Skeletal muscle cell (primary cell): Measurements from ENCODE around the gene SEMA3F.

ENCODE experiments used
- DNase-seq: peaks from one replicate; pipeline ENCODE4 v3.0.0-alpha.2; 2010; ENCODE audit warnings: low read depth
- H3K4me3 ChIP-seq: 2 replicates; pipeline ENCODE4 v1.5.1; 2011; ENCODE audit warnings: low read depth, mild to moderate bottlenecking, control low read depth, low read length, moderate library complexity

The SEMA3F gene

DNA sequence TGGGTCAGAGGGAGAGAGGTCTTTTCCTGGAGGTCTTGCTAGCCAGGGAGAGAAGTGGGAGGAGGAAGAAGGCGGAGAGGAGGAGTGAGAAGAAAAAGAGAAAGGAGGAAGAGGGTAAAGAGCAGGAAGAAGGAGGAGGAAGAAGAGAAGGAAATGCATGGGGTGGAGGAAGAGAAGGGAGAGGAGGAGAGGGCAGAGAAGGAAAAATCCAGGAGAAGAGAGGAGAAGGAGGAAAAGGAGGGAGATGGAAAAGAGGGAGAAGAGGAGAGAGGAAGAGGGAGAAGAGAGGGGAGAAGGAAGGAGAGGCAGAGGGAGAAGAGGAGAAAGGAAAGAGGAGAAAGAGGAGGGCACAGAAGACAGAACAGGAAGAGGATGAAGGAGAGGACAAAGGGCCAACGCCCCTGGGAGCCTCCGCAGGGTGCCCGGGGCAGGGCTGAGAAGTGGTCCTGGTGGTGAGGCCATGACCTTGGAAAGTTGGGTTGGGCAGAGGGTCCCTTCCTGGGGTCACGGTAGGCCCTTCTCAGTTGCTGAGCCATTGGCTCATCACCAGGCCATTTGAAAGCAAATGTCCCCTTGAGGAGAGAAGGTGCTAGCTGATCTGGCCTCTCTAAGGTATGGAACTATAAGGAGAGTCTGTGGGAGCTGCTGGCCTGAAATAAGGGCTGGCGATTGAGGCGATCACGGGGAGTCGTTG is 1.2 kb upstream of the SEMA3F start:
- no peak overlapping the region for H3K4me3 ChIP-seq
- DNase-seq, result no peak

DNA sequence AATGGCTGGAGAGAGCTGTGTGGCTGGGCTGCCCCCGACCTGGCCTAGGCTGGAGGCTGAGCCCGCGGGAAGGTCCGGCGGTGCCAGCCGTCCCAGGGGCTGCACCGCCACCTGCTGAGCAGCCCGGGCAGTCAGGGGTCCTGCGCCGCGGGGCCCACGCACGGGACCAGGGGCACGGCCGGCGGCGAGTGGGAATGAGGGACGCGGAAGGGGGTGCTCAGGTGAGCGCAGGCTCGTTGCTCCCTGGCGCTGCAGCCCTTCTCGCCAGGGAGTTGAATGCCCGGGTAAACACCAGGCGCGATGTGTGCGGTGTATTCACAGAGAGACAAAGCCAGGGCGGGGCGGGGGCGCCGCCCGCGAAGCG is 666 bp upstream of the SEMA3F start:
- H3K4me3 ChIP-seq, result peak overlapping the region; percentile 33
- DNase-seq, result no peak

DNA sequence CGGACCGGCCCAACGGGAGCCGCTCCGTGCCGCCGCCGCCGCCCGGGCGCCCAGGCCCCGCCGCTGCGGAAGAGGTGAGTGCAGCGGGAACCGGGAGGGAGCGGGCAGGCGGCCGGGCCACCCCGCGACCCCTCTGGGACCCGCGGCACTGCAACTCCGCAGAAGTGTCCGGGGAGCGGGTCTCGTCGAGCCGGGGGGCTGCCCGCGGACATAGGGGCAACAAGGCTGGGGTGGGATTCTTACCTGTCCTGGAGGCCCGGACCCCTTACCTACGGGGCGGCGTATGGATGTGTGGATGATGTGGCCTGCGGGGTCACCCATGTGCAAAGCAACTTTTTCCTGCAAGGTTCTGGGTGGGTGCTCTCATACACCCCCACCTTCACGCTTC is 361 bp downstream of the SEMA3F start:
- no peak for DNase-seq
- H3K4me3 ChIP-seq, result peak overlapping the region; percentile 49

DNA sequence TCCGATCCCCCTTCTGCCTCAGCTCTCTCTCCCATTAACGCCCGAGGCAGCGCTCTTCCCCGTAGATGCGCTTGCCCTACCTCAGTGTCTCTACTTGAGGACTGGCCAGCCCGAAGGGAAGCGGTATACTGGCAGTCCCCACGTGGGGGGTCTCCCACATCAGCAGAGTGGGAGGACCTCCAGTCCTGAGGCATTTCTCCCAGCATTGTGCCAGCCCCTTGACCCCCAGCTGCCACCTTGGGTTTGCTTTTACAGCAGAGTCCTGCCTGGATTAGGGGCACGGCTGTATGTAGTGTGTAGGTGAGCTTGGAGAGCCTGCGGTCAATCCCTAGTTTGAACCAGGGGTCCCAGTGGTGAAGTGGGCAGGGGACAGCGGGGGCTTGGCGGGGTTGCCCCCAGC is 767 bp downstream of the SEMA3F start:
- DNase-seq, result no peak
- H3K4me3 ChIP-seq, result peak overlapping the region; percentile 49

DNA sequence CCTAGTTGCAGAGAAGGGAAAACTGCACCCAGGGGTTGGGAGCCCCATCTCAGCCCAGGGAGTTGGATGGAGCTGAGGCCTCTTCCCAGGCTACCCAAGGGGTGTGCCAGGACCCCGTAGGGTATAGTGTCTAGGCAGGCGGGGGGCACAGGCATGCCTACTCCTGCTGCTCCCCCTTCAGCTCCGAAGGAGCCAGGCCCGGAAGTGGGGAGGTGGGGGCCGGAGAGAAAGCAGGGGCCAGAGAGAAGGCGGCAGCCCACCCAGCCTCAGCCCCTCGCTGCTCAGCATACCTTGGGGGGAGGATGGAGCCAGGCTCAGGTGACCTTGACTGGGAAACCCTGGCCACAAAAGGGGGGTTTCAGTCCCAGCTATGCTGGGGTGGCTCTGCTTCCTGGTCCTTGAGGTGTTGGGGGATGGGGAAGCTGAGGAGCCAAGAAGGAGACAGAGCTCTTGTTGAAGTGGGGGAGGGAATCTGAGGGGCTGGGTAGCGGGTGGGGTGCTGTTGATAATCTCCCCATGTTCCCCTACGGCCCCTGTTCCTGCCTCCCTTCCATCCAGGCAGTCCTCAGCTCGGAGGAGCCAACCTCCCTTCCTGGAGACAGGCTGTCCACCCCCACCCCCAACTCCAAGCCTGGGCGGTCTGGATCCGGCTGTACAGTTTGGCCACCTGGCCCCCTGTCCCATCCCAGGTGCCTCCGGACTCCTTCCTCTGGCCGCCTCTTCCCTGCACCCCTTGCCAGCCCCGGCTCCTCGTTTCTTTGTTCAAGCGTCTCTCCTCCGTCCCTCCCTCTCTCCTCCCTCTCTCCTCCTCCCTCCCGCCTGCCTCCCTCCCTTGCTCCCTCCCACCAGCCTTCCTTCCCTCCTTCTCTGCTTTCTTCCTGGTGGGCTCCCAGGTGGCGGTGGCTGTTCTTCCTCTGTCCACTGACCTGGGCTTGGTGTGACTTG is 1.7 kb downstream of the SEMA3F start:
- no peak for DNase-seq
- peak overlapping the region; percentile 49 for H3K4me3 ChIP-seq

DNA sequence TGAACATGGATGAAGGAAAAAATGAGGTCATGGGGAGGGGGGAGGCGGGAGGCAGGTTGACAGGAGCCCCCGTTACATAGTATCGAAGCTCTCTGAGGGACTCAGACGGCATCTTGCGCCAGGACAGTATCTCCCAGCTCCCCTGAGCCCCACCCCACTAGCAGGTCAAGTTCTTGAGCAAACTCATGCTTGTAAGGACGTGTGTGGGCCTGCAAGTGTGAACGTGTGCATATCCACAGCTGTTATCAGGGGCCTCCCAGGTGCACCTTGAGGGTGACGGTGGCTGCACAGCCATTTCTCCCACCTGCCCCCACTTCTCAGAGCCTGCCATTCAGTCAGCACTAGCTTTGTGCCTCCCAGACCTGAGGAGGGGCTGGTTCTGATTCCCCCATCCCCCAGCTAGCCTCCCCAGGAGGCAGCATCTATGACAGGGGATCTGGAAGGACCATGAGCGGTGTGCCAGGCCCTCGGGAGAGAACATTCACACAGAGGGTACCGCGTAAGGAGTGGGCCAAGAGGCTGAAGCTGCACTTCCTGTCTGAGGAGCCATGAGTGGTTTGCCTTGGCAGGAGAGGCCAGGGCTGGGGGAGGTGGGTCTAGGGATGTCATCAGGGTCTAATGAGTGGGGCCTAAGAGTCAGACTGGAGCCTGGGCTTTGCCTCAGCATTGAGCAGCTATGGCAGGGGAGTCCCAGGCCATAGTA is 2.9 kb downstream of the SEMA3F start:
- H3K4me3 ChIP-seq, result no peak overlapping the region
- DNase-seq, result no peak

DNA sequence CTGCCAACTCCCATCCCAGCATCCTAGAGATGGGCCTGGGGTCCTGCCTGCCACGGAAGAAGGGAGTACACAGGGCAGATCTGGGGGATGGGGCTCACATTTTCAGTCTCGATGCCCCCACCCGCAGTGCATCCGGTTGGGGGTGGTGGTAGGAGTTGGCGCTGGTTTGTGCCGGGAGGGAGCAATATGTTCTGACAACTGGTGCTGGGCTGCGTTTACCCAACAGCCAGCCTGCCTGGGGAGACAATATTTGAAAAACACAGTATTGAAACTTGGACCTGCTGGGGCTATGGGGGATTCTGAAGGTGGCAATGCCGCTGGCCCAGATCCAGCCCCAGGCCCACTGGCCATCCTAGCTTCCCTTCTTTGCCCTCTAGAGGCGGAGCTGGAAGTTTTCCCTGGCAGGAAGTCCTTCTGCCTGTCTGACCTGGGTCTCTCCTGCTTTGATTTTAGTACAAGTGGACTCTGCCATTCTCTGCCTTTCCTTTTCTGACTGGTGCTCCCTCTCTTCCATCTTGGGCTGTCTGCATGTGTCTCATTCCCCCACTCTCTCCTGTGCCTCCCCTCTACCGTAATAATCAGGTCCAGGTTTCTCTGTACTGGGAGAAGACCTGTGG is 3.5 kb downstream of the SEMA3F start:
- no peak overlapping the region for H3K4me3 ChIP-seq
- no peak for DNase-seq

DNA sequence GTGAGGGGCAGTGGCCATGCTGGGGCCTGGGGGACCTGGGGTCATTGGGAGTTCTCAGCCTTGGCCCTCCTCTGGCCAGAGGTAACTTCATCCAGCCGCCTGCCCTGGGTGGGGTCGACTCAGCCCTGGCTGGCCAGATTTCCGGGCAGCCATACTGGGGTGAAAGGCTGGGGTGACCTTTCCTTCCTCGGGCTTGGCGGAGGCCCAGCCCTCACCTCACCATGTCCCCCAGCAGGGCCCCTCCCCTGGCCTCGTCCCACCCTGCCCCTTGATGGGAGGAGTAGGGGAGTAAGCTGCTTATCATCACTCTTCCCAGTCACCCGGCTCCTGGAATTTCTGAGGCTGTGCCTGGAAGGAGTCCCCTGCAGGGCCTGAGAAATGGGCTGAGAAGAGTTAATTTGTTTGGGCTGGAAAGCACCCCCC is 5.4 kb downstream of the SEMA3F start:
- H3K4me3 ChIP-seq, result no peak overlapping the region

DNA sequence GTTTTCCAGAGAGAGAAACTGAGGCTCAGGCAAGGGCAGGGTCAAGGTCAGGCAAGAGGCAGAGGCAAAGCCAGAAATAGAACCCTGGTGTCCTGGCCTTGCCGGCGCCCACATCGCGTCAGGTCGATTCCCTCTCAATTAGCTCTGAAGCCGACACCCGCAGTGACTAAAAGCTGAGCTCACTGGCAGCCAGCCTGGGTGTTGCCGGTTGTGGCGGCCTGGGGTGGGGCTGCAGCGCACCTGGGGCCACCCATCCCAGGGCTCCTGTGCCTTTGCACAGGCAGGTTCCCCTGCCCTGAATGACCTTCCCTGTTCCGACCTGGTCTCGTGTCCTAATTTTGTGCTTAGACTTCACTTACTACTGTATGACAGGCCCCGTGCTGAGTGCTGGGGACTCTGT is 6.2 kb downstream of the SEMA3F start:
- H3K4me3 ChIP-seq, result no peak overlapping the region
- no peak for DNase-seq

More for the DNA sequence above, 5.4 kb downstream of the SEMA3F start:
- DNase-seq, result no peak

DNA sequence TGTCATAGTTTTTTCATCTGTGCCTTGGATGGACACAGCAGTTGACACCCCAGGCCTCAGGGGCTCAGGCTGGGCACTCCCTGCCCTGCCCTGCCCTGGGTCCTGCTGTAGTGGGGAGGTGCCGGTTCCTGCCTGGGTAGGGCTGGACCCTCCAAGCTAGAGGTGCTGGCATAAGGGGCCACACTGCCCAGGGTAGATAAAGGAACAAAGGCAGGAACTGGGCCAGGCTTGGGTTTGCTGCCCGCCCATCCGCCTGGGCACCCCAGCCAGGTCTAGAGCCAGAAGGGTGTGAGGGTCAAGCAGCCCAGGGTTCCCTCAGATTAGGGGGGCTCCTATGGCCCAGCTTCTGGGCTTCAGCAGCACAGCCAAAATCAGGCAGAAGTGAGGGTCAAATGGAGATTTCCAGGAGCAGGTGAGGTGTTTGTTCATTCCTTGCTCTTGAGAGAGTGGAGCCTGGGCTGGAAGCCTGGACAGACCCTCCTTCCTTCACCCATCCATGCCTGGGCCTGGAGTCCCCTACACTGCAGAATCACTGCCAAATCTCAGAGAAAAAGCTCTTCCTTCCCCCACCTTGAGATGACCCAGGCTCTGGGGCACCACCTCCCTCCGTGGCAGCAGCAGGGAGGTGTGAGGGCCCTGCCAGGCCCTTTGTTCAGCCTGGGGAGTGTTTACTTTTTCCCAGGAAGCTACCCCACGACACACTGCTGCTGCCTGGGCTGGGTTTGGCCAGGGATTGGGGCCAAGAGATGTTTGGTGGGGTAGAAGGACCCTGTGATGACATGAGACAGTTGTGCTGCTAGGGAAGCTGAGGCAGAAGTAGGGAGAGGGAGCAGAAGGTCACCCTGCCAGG is 7.1 kb downstream of the SEMA3F start:
- H3K4me3 ChIP-seq, result no peak overlapping the region

DNA sequence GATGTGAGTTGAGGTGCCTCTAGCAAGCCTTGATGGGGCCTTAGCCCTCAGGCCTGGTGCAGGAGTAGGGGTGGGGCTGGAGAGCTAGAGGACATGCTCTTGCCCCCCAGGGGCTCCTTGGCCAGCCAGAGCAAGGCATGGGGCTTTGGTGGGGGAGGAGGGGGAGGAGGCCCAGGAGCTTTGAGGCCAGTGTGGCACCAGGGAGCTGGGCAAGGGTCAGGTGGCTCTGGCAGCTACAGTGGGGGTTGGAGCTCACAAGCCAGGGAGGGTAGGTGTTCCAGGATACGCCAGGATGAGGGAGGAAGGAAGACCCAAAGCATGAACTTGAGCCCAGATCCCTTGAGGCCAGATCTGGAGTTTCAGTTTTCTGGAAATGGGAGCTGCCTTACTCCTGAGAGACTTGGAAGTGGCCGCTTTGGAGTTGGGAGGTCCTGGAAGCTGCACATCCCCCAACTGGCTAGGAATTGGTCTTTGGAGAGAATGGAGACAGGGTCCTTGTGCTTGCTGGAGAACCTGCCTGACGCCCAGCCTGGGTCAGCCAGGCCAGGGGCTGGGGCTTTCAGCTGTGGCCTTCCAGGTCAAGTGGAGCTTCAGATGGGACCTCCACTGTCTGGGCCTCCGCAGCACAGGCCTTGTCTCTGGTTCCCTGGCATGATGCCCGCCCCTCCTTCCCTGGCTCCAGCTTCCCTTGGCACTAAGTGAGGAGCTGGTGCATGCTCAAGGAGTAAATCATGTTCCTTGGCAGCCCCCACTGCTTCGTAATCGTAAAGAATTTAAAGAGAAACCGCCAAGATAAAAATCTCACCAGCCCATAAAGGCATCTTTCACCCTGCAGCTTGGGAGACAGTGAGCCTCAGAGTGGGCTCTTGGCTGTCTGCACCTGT is 8.7 kb downstream of the SEMA3F start:
- peak; percentile 69 for DNase-seq

More for the DNA sequence above, 7.1 kb downstream of the SEMA3F start:
- DNase-seq, result no peak

DNA sequence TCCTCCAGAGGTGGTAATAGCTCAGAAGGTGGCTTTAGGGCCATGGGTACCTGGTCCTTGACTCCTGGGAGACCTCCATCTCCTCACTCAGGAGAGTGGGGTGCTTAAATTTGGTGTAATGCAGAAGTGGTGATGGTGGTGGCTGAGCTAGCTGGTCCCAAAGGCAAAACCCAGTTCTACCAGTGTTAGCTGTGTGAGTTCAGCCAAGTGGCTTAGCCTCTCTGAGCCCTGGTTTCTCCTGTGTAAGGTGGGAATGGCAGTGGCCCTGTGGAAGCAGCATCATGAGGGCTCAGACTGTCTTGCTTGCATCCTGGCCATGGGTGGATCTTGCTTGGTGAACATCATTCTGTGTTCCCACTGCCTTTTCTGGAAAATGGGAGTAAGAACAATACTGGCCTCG is 9.4 kb downstream of the SEMA3F start:
- DNase-seq, result no peak
- H3K4me3 ChIP-seq, result no peak overlapping the region

More for the DNA sequence above, 8.7 kb downstream of the SEMA3F start:
- H3K4me3 ChIP-seq, result no peak overlapping the region

DNA sequence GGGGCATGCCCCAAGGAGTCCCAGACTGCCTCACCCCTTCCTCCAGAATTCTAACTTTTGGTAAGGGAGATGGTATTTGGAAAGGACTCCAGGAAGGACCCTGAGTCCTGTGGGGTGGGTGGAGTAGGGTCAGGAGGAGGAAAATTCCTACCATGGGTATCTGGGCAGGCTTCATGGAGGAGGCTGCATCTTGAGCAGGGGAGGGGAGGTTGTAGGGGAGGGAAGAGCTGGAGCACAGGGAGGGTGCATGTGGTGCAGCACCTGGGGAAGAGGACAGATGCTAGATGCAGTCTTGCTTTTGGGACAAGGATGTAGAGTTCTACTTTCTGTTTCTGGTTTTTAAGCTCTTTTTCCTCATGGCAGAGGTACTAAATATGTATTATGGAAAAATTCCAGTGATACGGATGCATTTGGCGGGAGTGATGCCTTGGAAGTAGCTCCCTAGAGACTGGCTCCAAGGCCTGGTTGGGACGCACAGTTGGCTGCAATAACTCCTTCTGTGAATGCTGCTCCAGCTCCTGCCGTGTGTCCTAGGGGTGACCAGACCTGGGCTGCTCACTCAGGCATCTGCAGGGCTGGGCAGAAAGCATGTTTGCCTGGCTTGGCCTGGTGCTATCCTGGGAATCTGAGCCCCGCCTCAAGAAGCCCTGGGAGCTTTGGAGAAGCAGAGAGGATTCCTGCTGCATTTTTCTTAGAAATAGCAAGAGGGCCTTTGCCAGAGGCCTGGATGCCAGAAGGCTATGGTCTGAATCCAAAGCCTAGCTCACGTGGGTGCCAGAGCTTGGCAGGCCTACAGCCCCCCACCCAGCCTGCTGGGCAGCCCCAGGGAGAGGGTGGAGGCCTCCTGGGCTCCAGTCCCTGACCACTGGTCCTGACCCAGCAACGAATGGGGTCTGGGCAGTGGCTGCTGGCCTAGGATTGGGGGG is 10.1 kb downstream of the SEMA3F start:
- no peak overlapping the region for H3K4me3 ChIP-seq
- DNase-seq, result no peak

DNA sequence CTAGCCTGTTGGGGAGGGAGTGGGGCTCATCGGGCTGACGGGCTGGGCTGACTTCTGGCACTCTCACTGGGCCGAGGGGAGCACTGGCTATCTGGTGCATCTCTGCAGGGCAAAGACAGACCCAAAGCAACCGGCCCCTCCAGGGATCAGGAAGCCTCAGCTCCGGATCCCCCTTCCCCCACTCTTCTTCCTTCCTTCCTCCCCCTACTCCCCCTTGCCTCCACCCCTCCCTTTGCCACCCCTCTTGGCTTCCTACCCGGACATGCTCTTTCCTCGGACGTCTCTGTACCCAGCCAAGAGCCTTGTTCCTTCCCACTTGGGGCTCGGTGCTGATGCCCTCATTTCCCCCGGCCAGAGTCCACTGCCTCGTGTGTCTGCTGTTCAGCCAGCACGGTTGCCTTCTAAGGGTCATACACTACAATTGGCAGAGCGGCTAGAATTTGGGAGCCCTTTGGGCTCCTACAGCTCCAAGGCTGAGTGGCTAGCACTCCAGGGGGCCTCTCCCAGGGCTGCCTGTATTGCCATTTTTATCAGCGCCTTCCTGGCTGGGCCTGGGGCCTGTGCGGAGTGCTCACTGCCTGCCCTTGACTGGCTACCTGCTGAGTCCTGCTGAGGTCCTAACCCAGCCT is 10.9 kb downstream of the SEMA3F start:
- H3K4me3 ChIP-seq, result no peak overlapping the region
- no peak for DNase-seq

DNA sequence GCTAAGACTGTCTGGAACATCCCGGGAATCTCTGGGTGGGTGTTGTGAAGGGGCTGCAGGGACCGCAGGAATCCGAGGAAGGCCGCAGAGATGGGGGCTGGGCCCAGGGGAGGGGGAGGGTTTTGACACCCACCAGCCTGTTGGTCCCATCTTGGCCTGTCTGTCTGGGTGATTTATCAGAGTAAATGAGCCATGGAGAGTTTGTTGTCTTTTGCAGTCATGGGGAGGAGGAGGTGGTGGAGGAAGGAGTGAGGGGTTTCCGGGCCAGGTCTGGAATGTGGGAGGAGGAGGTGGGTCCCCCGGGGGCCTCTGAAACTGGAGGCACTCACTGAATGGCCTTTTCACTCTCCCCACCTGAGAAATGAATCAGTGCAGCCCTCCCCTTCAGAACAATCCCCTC is 11.5 kb downstream of the SEMA3F start:
- no peak for DNase-seq
- no peak overlapping the region for H3K4me3 ChIP-seq

DNA sequence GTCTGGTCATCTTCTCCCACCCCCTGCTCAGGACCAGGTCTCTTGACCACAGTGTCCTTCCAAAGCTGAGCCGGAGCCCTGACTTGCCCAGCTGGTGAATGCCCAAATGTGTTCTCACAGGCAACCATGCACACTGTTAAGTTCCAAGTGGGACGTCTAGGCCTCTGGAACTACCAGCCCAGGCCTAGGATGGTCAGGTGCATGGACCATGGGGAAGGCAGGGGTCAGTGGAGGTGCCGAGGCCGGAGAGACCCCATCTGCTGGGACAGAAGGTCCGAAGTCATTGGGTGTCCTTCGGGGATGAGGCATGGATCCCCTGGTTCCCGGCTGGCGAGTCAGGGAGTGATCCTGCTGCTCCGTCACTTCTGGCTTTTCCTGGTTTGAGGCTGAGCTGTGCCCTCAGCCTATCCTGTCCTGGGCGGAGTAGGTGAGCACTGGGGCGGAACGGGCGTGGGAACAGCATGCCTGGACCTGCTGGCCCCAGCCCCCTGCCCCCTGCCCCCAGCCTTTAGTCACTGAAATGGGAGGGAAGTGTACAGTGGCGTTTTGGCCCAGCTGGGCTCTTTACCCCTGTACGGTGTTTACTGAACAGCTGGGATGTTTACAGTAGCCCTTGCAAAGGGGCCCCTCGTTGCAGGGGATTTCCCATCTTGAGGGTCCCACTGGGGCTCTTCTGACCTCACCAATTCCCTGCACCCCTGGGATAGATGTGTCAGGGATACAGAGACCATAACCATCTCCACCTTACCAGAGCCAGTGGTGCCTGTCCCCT is 12.1 kb downstream of the SEMA3F start:
- no peak overlapping the region for H3K4me3 ChIP-seq
- no peak for DNase-seq
